ENCODE data around the gene RBP7. TPM values are rescaled to one million over a fixed set of nuclear protein-coding genes. Genes with fewer than 3 reads are reported as not detected.

Gene RBP7
- total RNA-seq, 1 donor from 2014 or later = not detected

DNA sequence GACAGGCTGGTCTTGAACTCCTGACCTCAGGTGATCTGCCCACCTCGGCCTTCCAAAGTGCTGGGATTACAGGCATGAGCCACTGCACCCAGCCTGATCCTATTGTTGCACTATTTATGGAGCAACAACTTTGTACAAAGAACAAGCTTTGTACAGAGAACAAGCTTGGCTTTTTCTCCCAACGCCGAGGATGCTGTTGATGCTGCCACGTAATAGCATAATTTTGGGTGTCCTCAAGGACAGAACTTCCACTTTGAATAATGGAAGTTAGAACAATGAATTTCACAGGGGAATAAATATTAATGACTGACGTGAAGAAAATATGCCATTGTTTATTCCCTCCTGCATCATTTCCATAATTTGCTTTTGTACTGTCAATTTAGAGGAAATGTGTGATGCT is 12.8 kb upstream of the RBP7 start:
- DNase-seq (no peak), ATAC-seq (ENCODE audit: low read depth) (no peak)
- H3K9me3 Mint-ChIP-seq = no peaks in the 10 kb centered on the region
- TF ChIP-seq, protein P1, sequence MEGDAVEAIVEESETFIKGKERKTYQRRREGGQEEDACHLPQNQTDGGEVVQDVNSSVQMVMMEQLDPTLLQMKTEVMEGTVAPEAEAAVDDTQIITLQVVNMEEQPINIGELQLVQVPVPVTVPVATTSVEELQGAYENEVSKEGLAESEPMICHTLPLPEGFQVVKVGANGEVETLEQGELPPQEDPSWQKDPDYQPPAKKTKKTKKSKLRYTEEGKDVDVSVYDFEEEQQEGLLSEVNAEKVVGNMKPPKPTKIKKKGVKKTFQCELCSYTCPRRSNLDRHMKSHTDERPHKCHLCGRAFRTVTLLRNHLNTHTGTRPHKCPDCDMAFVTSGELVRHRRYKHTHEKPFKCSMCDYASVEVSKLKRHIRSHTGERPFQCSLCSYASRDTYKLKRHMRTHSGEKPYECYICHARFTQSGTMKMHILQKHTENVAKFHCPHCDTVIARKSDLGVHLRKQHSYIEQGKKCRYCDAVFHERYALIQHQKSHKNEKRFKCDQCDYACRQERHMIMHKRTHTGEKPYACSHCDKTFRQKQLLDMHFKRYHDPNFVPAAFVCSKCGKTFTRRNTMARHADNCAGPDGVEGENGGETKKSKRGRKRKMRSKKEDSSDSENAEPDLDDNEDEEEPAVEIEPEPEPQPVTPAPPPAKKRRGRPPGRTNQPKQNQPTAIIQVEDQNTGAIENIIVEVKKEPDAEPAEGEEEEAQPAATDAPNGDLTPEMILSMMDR (IDR thresholded peaks at IDR 0.05) = no peak
- H3K4me3 Mint-ChIP-seq = no peak overlapping the region
- no peaks in the 10 kb centered on the region for H3K4me1 Mint-ChIP-seq
- no peak overlapping the region for H3K27ac Mint-ChIP-seq
- no peaks in the 10 kb centered on the region for H3K27me3 Mint-ChIP-seq
- CTCF ChIA-PET = no interaction called here
- H3K36me3 Mint-ChIP-seq (ENCODE audit: low read depth) = peaks cover 26% of the 10 kb centered on the region
- POLR2A ChIA-PET = no interaction called here
- intact Hi-C loops (cut with micrococcal nuclease) = no loop called here

DNA sequence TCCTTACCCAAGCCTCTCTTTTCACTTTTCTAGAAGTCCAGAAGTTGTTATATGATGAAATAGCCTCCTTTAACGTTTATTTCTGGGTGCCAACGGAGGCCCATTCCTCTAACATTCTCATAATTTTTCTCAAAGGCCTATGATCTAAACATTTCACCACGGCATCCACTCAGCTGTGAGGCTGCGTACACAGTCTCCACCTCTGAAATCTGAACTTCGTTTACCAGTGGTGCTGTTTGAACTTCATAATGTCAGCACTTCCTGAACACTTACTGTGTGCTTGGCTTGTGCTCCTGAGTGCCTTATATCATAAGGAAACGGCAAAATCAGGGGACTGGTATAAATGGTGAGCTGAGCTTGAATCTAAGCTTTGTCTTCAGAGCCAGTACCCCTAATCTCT is 12.0 kb upstream of the RBP7 start:
- CTCF ChIA-PET = no interaction called here
- H3K4me3 Mint-ChIP-seq = no peak overlapping the region
- no peak for ATAC-seq (ENCODE audit: low read depth)

DNA sequence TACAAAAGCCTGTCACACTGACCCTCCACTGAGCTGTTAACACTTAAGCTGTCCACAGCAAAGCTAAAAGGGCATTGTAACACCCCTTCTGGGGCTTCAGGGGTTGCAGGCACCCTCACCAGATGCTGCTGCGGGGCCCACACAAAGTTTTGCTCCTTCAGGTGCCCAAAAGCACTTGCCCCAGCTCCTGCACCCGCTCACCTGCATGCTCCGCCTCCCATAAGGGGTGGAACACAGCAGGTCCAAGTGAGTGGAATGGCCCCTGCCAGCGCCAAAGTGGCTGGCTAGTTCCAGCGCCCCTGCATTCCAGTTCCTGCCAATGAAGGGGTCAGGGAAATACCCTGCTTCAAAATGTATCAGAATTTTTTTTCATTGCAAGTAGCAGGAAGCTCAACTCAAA is 7.3 kb upstream of the RBP7 start:
- Mint-ChIP-seq H3K27ac (no peak overlapping the region), H3K9me3 (no peaks in the 10 kb centered on the region), H3K36me3 (ENCODE audit: low read depth) (no peaks in the 10 kb centered on the region), H3K4me1 (peaks cover 2% of the 10 kb centered on the region), H3K4me3 (no peak overlapping the region), H3K27me3 (peaks cover 4% of the 10 kb centered on the region)
- TF ChIP-seq, protein P1 (IDR thresholded peaks at IDR 0.05) = no peak
- ChIA-PET POLR2A (no interaction called here), CTCF (no interaction called here)
- intact Hi-C loops (cut with micrococcal nuclease) = no loop called here
- no peak for DNase-seq
- ATAC-seq (ENCODE audit: low read depth) = no peak

More for the DNA sequence above, 12.0 kb upstream of the RBP7 start:
- H3K27ac Mint-ChIP-seq = no peak overlapping the region
- no peaks in the 10 kb centered on the region for H3K9me3 Mint-ChIP-seq
- TF ChIP-seq, protein P1 (IDR thresholded peaks at IDR 0.05) = no peak
- no peak for DNase-seq
- peaks cover 25% of the 10 kb centered on the region for H3K36me3 Mint-ChIP-seq (ENCODE audit: low read depth)
- no peaks in the 10 kb centered on the region for H3K27me3 Mint-ChIP-seq
- intact Hi-C loops (cut with micrococcal nuclease) = no loop called here
- no peaks in the 10 kb centered on the region for H3K4me1 Mint-ChIP-seq
- POLR2A ChIA-PET = no interaction called here

DNA sequence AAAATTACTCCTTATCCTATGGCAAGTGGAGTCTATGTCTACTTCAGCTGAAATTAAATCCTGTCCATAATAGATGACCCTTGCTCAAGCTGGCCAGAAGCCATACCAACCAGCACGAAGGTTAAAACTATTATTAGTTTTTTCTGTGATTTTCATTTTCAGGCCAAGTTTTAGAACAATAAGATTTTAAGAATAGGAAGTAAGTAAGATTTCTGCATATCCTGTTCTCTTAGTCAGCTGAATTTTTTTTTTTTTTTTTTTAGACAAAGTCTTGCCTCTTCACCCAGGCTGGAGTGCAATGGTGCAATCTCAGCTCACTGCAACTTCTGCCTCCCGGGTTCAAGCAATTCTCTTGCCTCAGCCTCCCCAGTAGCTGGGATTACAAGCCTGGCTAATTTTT is 6.1 kb upstream of the RBP7 start:
- Mint-ChIP-seq H3K27me3 (peaks cover 7% of the 10 kb centered on the region), H3K36me3 (ENCODE audit: low read depth) (no peaks in the 10 kb centered on the region), H3K9me3 (no peaks in the 10 kb centered on the region), H3K4me3 (no peak overlapping the region), H3K27ac (no peak overlapping the region), H3K4me1 (peaks cover 2% of the 10 kb centered on the region)
- ATAC-seq (ENCODE audit: low read depth) = no peak
- CTCF ChIA-PET = no interaction called here
- no peak for DNase-seq
- intact Hi-C loops (cut with micrococcal nuclease) = no loop called here
- POLR2A ChIA-PET = interaction anchor here (0.7 kb wide), 1 partner anchor 155 kb away, joined by 3 read pairs; no protein-coding TSS in a partner anchor
- TF ChIP-seq, protein P1 (IDR thresholded peaks at IDR 0.05) = no peak

DNA sequence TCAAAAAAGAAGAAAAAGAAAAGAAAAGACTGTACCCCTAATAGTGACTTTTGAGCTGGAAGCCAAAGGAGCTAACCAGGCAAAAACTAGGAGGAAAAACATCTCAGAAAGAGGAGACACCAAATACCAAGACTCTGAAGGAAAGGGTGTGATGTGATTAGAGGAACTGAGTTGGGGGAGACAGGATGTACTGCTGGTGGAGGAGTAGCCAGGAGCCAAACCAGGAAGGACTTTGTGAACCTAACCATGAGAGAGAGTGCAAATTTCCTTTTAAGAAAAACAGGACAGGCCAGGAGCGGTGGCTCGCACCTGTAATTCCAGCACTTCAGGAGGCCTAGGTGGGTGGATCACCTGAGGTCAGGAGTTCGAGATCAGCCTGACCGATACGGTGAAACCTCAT is 4.1 kb upstream of the RBP7 start:
- TF ChIP-seq, protein P1 (IDR thresholded peaks at IDR 0.05) = no peak
- Mint-ChIP-seq H3K36me3 (ENCODE audit: low read depth) (no peaks in the 10 kb centered on the region), H3K27me3 (peaks cover 13% of the 10 kb centered on the region), H3K4me3 (no peak overlapping the region), H3K4me1 (peaks cover 8% of the 10 kb centered on the region), H3K27ac (no peak overlapping the region), H3K9me3 (no peaks in the 10 kb centered on the region)
- DNase-seq (no peak), ATAC-seq (ENCODE audit: low read depth) (no peak)
- CTCF ChIA-PET = no interaction called here
- intact Hi-C loops (cut with micrococcal nuclease) = no loop called here
- POLR2A ChIA-PET = no interaction called here

Data from activated B cell treated with CpG ODN at 0.5 μM for 24 hours (primary cell).